PC-3 (cell line): ENCODE data around the gene MEPCE. TPM values are rescaled to one million over a fixed set of nuclear protein-coding genes. Genes with fewer than 3 reads are reported as not detected.

Experiments
- ATAC-seq: fragments of 200-7000 bp; cut with Tn5 transposase; 2 replicates; pipeline ENCODE4 v1.9.1; 2020; ENCODE audit warnings: mild to moderate bottlenecking, moderate library complexity
- BruUV-seq: library from RNA; stranded (reverse); fragments of 400-500 nt; replicated peaks from 2 replicates; lab custom pipeline; 2021; lab: Mats Ljungman, UMichigan
- CTCF ChIA-PET: fragments of 300-600 bp; sonication (Branson Sonifier 250); formaldehyde crosslinking; loops from one replicate; lab custom pipeline; 2022; ENCODE audit warnings: antibody characterized with exemption; lab: Charles Lee
- POLR2A ChIA-PET: fragments of 300-600 bp; sonication (Branson Sonifier 250); formaldehyde crosslinking; loops from one replicate; lab custom pipeline; 2022; ENCODE audit warnings: antibody characterized with exemption; ENCODE audit not compliant: unreplicated experiment; lab: Charles Lee
- DNase-seq: peaks from one replicate; pipeline ENCODE4 v3.0.0-alpha.2; 2015
- H2AFZ ChIP-seq: fragments of 300-600 bp; sonication (generic); 2 replicates; pipeline ENCODE4 v1.6.0; 2016; ENCODE audit warnings: antibody characterized with exemption, low read length
- H3F3A ChIP-seq: fragments of 300-600 bp; sonication (generic); one replicate; pipeline ENCODE4 v1.6.0; 2017; ENCODE audit warnings: antibody characterized with exemption, low read length, control low read depth, mild to moderate bottlenecking; ENCODE audit not compliant: unreplicated experiment
- H3K27ac ChIP-seq: fragments of 300-600 bp; sonication (generic); 2 replicates; pipeline ENCODE4 v1.5.1; 2016; ENCODE audit warnings: mild to moderate bottlenecking, low read length
- H3K27me3 ChIP-seq: fragments of 300-600 bp; sonication (generic); 2 replicates; pipeline ENCODE4 v1.6.1; 2016; ENCODE audit warnings: low read length, mixed read lengths
- H3K36me3 ChIP-seq: fragments of 300-600 bp; sonication (generic); 2 replicates; pipeline ENCODE4 v1.6.1; 2016; ENCODE audit warnings: low read depth, mixed run types, low read length, mixed read lengths
- H3K4me1 ChIP-seq: fragments of 300-600 bp; sonication (generic); 2 replicates; pipeline ENCODE4 v1.5.1; 2016; ENCODE audit warnings: low read length; ENCODE audit not compliant: insufficient read depth
- H3K4me2 ChIP-seq: fragments of 300-600 bp; sonication (generic); 2 replicates; pipeline ENCODE4 v1.6.0; 2016; ENCODE audit warnings: low read length
- H3K4me3 ChIP-seq: fragments of 300-600 bp; sonication (generic); 2 replicates; pipeline ENCODE4 v1.5.1; 2016; ENCODE audit warnings: mild to moderate bottlenecking, low read length, mixed read lengths
- H3K79me2 ChIP-seq: fragments of 300-600 bp; sonication (generic); 2 replicates; pipeline ENCODE4 v1.6.1; 2017; ENCODE audit warnings: low read length, mixed read lengths
- H3K9ac ChIP-seq: fragments of 300-600 bp; sonication (generic); 2 replicates; pipeline ENCODE4 v1.6.0; 2016; ENCODE audit warnings: mild to moderate bottlenecking, low read length
- H3K9me2 ChIP-seq: fragments of 300-600 bp; sonication (generic); replicated peaks from 2 replicates; pipeline ENCODE4 v1.6.1; 2016; ENCODE audit warnings: mixed run types, low read length, mixed read lengths
- H3K9me3 ChIP-seq: fragments of 300-600 bp; sonication (generic); 2 replicates; pipeline ENCODE4 v1.6.1; 2016; ENCODE audit warnings: low read length, mixed read lengths
- H4K20me1 ChIP-seq: fragments of 300-600 bp; sonication (generic); 2 replicates; pipeline ENCODE4 v1.6.1; 2016; ENCODE audit warnings: low read length, mixed read lengths
- CTCF ChIP-seq: fragments of 300-600 bp; sonication (generic); conservative IDR thresholded peaks from 2 replicates; pipeline ENCODE4 v1.5.1; 2017; ENCODE audit warnings: antibody characterized with exemption, low read depth, mild to moderate bottlenecking, low read length
- EZH2 ChIP-seq: fragments of 300-600 bp; sonication (generic); IDR thresholded peaks from one replicate; pipeline ENCODE4 v1.6.1; 2017; ENCODE audit warnings: antibody characterized with exemption, mild to moderate bottlenecking, low read length; ENCODE audit not compliant: unreplicated experiment
- EZH2phosphoT487 ChIP-seq: fragments of 300-600 bp; sonication (generic); IDR thresholded peaks from 2 replicates; pipeline ENCODE4 v1.6.1; 2018; ENCODE audit warnings: mild to moderate bottlenecking, antibody characterized with exemption, low read length, borderline replicate concordance
- intact Hi-C: fragments of 100-400 bp; cut with micrococcal nuclease; formaldehyde crosslinking; loops from 2 replicates; pipeline ENCODE4 v1.9.0; 2023
- total RNA-seq: library from RNA; depleted of rRNA; stranded (reverse); fragments of >200 nt; gene quantifications from 2 replicates; pipeline ENCODE4 v1.2.3, GENCODE V29; 2014

MEPCE gene
- total RNA-seq, 1 experiment from 2014 or later: 36.0 TPM

DNA sequence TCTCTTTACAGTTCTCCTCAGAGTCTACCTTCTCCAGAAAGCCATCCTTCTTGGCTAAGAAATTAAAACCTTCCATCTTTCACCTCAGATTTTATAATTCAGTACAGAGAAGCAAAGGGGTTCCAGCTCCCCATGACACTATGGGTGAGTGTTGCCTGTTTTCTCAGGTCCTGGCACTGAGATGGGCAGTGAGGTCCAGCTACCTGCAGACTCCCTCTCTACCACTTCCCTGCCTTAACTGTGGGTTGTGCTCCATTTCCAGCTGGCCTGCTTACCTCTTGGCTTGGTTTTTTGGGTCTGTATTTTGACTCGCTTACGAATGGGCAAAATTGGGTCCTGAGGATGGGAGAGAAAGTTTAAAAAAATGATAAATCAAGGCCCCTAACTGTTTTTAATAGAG, 27.4 kb upstream of the MEPCE start:
- no peak for ATAC-seq
- BruUV-seq: no TSS peak
- Histone ChIP-seq H2AFZ (no peak overlapping the region), H3K4me1 (peaks cover 8% of the 10 kb centered on the region; the same call in 1 of the 2 replicates), H3K9ac (no peak overlapping the region), H3K4me3 (no peak overlapping the region), H3K36me3 (no peaks in the 10 kb centered on the region), H4K20me1 (no peaks in the 10 kb centered on the region), H3K4me2 (no peak overlapping the region), H3F3A (no peaks in the 10 kb centered on the region), H3K79me2 (no peaks in the 10 kb centered on the region), H3K27me3 (no peaks in the 10 kb centered on the region), H3K27ac (no peak overlapping the region), H3K9me2 (no peaks in the 10 kb centered on the region), H3K9me3 (no peaks in the 10 kb centered on the region)
- POLR2A ChIA-PET: no interaction called here
- intact Hi-C loops: loop anchor here (10.0 kb wide), 1 partner anchor 47 kb away; the partner anchor contains the start of gene PILRB
- no peak for DNase-seq
- TF ChIP-seq EZH2 (no peak), CTCF (no peak), EZH2phosphoT487 (no peak)
- CTCF ChIA-PET: no interaction called here

GRCh38 chr7:100406767-100407166, 22.9 kb upstream of the MEPCE start:
- Histone ChIP-seq H3K4me1 (peaks cover 10% of the 10 kb centered on the region; the same call in 1 of the 2 replicates), H3K27ac (no peak overlapping the region), H3K4me3 (no peak overlapping the region), H3K79me2 (no peaks in the 10 kb centered on the region), H3K9me3 (no peaks in the 10 kb centered on the region), H3K36me3 (no peaks in the 10 kb centered on the region), H3F3A (no peaks in the 10 kb centered on the region), H3K4me2 (no peak overlapping the region), H3K9me2 (no peaks in the 10 kb centered on the region), H4K20me1 (no peaks in the 10 kb centered on the region), H3K27me3 (no peaks in the 10 kb centered on the region), H2AFZ (no peak overlapping the region), H3K9ac (no peak overlapping the region)
- no TSS peak for BruUV-seq
- intact Hi-C loops: loop anchor here (1.0 to 10.0 kb wide), 3 partner anchors 32 to 274 kb away; partner anchors contain the start of gene PILRB
- DNase-seq: peak; percentile 51
- ChIA-PET CTCF (interaction anchor here (0.6 to 1.2 kb wide), 3 partner anchors 14 to 23 kb away, joined by 3 to 8 read pairs (median 3); partner anchors contain the start of genes MEPCE and ZCWPW1), POLR2A (no interaction called here)
- TF ChIP-seq EZH2phosphoT487: no peak
- TF ChIP-seq CTCF: no peak
- no peak for TF ChIP-seq EZH2
- peak; percentile 77 for ATAC-seq
